Left lung (tissue), 10 donors: ENCODE results near the gene TMPRSS11F. TPM values are rescaled to one million over a fixed set of nuclear protein-coding genes. Genes with fewer than 3 reads are reported as not detected.

ENCODE experiments used
- ATAC-seq: fragments of 200-7000 bp; cut with Tn5 transposase; one replicate; pipeline ENCODE4 v1.9.1; 2020; ENCODE audit warnings: moderate library complexity
- DNase-seq, 4 donors: peaks; one replicate each; pipeline ENCODE4 v3.0.0-alpha.2; 2013 to 2020
- H3K27ac ChIP-seq, 2 donors: fragments of 200-600 bp; sonication (generic) in 1 of 2; one replicate each; pipeline versions ENCODE4 v1.5.0 to v1.8.0; 2020 to 2021
- H3K27me3 ChIP-seq, 2 donors: fragments of 200-600 bp; sonication (generic) in 1 of 2; one replicate each; pipeline versions ENCODE4 v1.5.0 to v1.8.0; 2020 to 2021
- H3K36me3 ChIP-seq, 2 donors: fragments of 200-600 bp; sonication (generic) in 1 of 2; one replicate each; pipeline versions ENCODE4 v1.5.0 to v1.8.0; 2020 to 2021
- H3K4me1 ChIP-seq, 2 donors: fragments of 200-600 bp; one replicate each; pipeline ENCODE4 v1.8.0; 2021
- H3K4me3 ChIP-seq, 2 donors: fragments of 200-600 bp; sonication (generic) in 1 of 2; one replicate each; pipeline versions ENCODE4 v1.5.0 to v1.8.0; 2020 to 2021; ENCODE audit warnings: mild to moderate bottlenecking in 1 of 2
- H3K9me3 ChIP-seq, 2 donors: fragments of 200-600 bp; sonication (generic) in 1 of 2; one replicate each; pipeline versions ENCODE4 v1.5.0 to v1.8.0; 2020 to 2021
- intact Hi-C, 2 donors: fragments of 100-400 bp; cut with DNase I; formaldehyde crosslinking; loops; one replicate each; pipeline versions ENCODE4 v1.11.2 to v1.14.2; 2022
- polyA plus RNA-seq, 6 donors: library from polyadenylated mRNA; unstranded; fragments of 120-200 nt; gene quantifications; one replicate each; pipeline ENCODE4 v1.2.1, GENCODE V29; 2013; ENCODE audit not compliant: insufficient read length in 6 of 6
- total RNA-seq, 2 donors: library from RNA; stranded (reverse); fragmentation: NEBNext Ultra II Directional; extraction: Animal tissue kit (Norgen Biotek cat#: 25700); gene quantifications; one replicate each; pipeline ENCODE4 v1.2.1, GENCODE V29; 2021
- TF ChIP-seq, protein P1 (sequence below), 2 donors: fragments of 200-600 bp; sonication (generic) in 1 of 2; IDR thresholded peaks; one replicate each; pipeline versions ENCODE4 v1.5.0 to v1.8.0; 2021; ENCODE audit warnings: antibody characterized with exemption in 2 of 2
- donor health status: DM: no; HTN: yes; CAD: no.
- donor health status: DM: no; HTN: no; CAD: no.

TMPRSS11F gene
- total and polyA plus RNA-seq, 8 donors = 0.07 to 0.18 (median 0.10) TPM; not detected in 5

DNA sequence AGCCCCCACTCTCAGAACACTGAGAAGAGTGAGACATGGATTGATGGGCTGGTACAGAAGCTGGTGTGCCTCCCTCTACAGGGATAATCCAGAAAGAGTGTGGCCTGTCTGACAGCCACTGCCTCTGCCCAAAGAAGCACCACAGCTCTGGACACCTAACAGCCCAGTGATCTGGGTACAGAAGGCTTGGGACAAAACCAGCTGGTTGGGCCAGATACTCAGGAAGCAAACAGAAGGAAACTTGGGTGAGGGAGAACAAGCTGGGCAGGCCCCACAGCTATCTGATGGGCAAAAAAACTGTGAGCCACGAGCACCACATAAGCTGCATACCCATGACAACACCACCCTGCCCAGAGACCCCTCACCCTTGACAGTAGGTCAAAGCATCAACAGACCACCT, 46.9 kb downstream of the TMPRSS11F start:
- TF ChIP-seq, protein P1, sequence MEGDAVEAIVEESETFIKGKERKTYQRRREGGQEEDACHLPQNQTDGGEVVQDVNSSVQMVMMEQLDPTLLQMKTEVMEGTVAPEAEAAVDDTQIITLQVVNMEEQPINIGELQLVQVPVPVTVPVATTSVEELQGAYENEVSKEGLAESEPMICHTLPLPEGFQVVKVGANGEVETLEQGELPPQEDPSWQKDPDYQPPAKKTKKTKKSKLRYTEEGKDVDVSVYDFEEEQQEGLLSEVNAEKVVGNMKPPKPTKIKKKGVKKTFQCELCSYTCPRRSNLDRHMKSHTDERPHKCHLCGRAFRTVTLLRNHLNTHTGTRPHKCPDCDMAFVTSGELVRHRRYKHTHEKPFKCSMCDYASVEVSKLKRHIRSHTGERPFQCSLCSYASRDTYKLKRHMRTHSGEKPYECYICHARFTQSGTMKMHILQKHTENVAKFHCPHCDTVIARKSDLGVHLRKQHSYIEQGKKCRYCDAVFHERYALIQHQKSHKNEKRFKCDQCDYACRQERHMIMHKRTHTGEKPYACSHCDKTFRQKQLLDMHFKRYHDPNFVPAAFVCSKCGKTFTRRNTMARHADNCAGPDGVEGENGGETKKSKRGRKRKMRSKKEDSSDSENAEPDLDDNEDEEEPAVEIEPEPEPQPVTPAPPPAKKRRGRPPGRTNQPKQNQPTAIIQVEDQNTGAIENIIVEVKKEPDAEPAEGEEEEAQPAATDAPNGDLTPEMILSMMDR (IDR thresholded peaks at IDR 0.05) = no peak
- peaks cover 0 to 8% of the 10 kb centered on the region in 2 donors for H3K9me3 ChIP-seq
- H3K4me3 ChIP-seq = no peak overlapping the region
- H3K4me1 ChIP-seq = no peaks in the 10 kb centered on the region
- H3K36me3 ChIP-seq = no peaks in the 10 kb centered on the region
- no peak overlapping the region for H3K27ac ChIP-seq
- intact Hi-C loops = no loop called here
- ATAC-seq (no peak), DNase-seq (no peak)
- no peaks in the 10 kb centered on the region for H3K27me3 ChIP-seq

DNA sequence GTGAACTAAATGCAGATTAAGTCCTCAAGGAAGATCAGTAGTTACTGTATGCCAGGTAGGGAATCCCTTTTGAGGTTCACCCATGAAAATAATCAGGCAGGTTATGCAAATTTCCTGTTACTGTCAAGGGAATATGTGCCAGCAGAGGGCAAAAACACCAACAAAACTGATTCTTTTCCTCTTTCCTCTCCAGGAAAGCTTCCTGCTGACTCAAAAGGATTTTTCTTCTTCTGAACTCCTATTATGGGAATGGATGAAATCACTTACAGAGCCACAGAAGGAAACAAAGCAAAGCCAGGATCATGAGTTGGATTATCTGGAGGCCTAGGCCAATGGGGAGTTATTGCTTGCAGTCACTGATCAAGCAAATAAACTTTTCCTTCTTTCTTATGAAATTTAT, 49.7 kb downstream of the TMPRSS11F start:
- intact Hi-C loops = no loop called here
- Histone ChIP-seq H3K9me3 (no peaks in the 10 kb centered on the region), H3K36me3 (no peaks in the 10 kb centered on the region), H3K27me3 (no peaks in the 10 kb centered on the region), H3K27ac (no peak overlapping the region), H3K4me3 (no peak overlapping the region), H3K4me1 (no peaks in the 10 kb centered on the region)
- ATAC-seq = no peak
- TF ChIP-seq, protein P1 (IDR thresholded peaks at IDR 0.05) = no peak
- DNase-seq = no peak

DNA sequence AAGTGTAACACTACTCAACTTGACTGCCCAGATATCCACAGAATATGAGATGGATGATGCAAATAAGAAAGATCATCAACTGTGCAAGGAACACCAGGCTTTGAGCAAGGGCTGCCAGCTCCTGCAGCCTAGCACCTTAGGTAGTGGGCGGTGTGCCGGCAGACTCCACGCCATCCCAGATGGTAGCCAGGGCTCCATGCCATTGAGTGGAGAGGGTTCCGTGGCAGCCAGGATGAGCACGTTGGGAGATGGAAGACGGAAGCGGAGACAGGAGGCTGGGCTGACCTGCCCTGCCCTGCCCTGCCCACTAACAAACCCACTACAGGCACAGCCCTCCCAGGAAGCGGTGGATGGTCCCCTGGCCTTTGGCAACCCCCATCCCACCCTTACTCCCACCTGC, 51.9 kb downstream of the TMPRSS11F start:
- no peaks in the 10 kb centered on the region for H3K27me3 ChIP-seq
- no peak overlapping the region for H3K4me3 ChIP-seq
- no peaks in the 10 kb centered on the region for H3K36me3 ChIP-seq
- DNase-seq = no peak
- TF ChIP-seq, protein P1 (IDR thresholded peaks at IDR 0.05) = no peak
- H3K4me1 ChIP-seq = no peaks in the 10 kb centered on the region
- intact Hi-C loops = no loop called here
- no peaks in the 10 kb centered on the region for H3K9me3 ChIP-seq
- H3K27ac ChIP-seq = no peak overlapping the region
- no peak for ATAC-seq

DNA sequence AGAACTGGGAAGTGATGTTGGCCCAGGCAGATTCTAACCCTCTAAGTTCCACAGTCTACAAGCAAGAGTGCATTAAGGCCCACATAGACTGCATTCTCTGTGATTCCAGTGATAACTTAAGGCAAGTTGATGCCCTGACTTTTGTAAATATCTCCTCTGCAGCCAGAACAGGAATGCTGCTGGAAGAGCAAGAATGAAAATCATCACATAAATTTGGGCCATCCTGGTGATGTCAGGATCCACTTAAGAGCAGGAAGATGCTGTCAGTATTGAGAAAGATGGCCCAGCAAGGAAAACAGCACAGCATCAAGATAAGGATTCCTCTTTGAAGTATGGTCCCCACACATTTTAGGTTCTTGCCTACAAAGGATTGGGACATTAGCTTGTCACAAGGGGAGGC, 52.4 kb downstream of the TMPRSS11F start:
- no peaks in the 10 kb centered on the region for H3K4me1 ChIP-seq
- no peaks in the 10 kb centered on the region for H3K9me3 ChIP-seq
- no peaks in the 10 kb centered on the region for H3K36me3 ChIP-seq
- H3K4me3 ChIP-seq = no peak overlapping the region
- ATAC-seq = no peak
- DNase-seq = no peak
- intact Hi-C loops = no loop called here
- TF ChIP-seq, protein P1 (IDR thresholded peaks at IDR 0.05) = no peak
- no peak overlapping the region for H3K27ac ChIP-seq
- no peaks in the 10 kb centered on the region for H3K27me3 ChIP-seq

DNA sequence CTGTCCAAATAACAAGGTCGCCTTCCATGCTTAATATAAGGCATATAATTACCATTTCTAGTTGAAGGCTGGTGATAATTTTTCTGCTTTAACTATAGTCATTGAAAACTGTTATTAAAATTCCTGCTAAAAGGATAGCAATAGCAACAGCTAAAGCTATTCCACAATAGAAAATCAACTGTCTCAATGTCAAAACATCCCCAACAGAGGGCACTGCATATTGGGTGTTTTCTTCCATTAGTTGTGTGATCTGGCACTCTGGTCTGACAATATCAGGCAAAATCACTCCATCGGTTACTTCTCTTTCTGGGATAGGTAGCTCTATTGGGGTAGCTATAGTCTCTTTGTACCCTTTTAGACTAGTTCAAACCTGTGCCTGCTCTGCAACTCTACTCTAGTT, 53.5 kb downstream of the TMPRSS11F start:
- Histone ChIP-seq H3K4me1 (no peaks in the 10 kb centered on the region), H3K27ac (no peak overlapping the region), H3K27me3 (no peaks in the 10 kb centered on the region), H3K36me3 (no peaks in the 10 kb centered on the region), H3K4me3 (no peak overlapping the region), H3K9me3 (no peaks in the 10 kb centered on the region)
- no peak for DNase-seq
- no peak for ATAC-seq
- TF ChIP-seq, protein P1 (IDR thresholded peaks at IDR 0.05) = no peak
- intact Hi-C loops = no loop called here
